ENCODE results near the gene FLRT2.

Gene FLRT2

GRCh38 chr14:85564841-85565527 lies 35.0 kb downstream of the FLRT2 start:
- no peak for DNase-seq (ENCODE audit: low read depth in 2 of 2)

GRCh38 chr14:85565862-85566296 lies 35.9 kb downstream of the FLRT2 start:
- no peak for DNase-seq (ENCODE audit: low read depth in 2 of 2)

- no peak for DNase-seq (ENCODE audit: low read depth in 2 of 2)
Observed at GRCh38 chr14:85566603-85567002, 36.7 kb downstream of the FLRT2 start.

- DNase-seq (ENCODE audit: low read depth in 2 of 2) = no peak
Observed at GRCh38 chr14:85572011-85572410, 42.1 kb downstream of the FLRT2 start.

GRCh38 chr14:85572845-85573244 lies 42.9 kb downstream of the FLRT2 start:
- no peak for DNase-seq (ENCODE audit: low read depth in 2 of 2)

GRCh38 chr14:85573406-85573805 lies 43.5 kb downstream of the FLRT2 start:
- DNase-seq (ENCODE audit: low read depth in 2 of 2) = no peak

- DNase-seq (ENCODE audit: low read depth in 2 of 2) = no peak
Observed at GRCh38 chr14:85574853-85575616, 45.1 kb downstream of the FLRT2 start.

- DNase-seq (ENCODE audit: low read depth in 2 of 2) = no peak
Observed at GRCh38 chr14:85575617-85575898, 45.6 kb downstream of the FLRT2 start.

GRCh38 chr14:85576218-85576617 lies 46.3 kb downstream of the FLRT2 start:
- no peak for DNase-seq (ENCODE audit: low read depth in 2 of 2)

- DNase-seq (ENCODE audit: low read depth in 2 of 2) = no peak
Observed at GRCh38 chr14:85576848-85577542, 47.1 kb downstream of the FLRT2 start.

GRCh38 chr14:85577543-85578114 lies 47.7 kb downstream of the FLRT2 start:
- DNase-seq (ENCODE audit: low read depth in 2 of 2) = no peak

GRCh38 chr14:85578357-85578756 lies 48.4 kb downstream of the FLRT2 start:
- DNase-seq (ENCODE audit: low read depth in 2 of 2) = no peak

GRCh38 chr14:85578930-85579329 lies 49.0 kb downstream of the FLRT2 start:
- no peak for DNase-seq (ENCODE audit: low read depth in 2 of 2)

- DNase-seq (ENCODE audit: low read depth in 2 of 2) = no peak
Observed at GRCh38 chr14:85579942-85580341, 50.0 kb downstream of the FLRT2 start.

- no peak for DNase-seq (ENCODE audit: low read depth in 2 of 2)
Observed at GRCh38 chr14:85580536-85581140, 50.7 kb downstream of the FLRT2 start.

GRCh38 chr14:85581691-85582090 lies 51.7 kb downstream of the FLRT2 start:
- no peak for DNase-seq (ENCODE audit: low read depth in 2 of 2)

GRCh38 chr14:85583380-85583779 lies 53.4 kb downstream of the FLRT2 start:
- DNase-seq (ENCODE audit: low read depth in 2 of 2) = no peak

- no peak for DNase-seq (ENCODE audit: low read depth in 2 of 2)
Observed at GRCh38 chr14:85584481-85584880, 54.5 kb downstream of the FLRT2 start.

- no peak for DNase-seq (ENCODE audit: low read depth in 2 of 2)
Observed at GRCh38 chr14:85587151-85587711, 57.3 kb downstream of the FLRT2 start.

GRCh38 chr14:85590784-85591183 lies 60.8 kb downstream of the FLRT2 start:
- no peak for DNase-seq (ENCODE audit: low read depth in 2 of 2)

GRCh38 chr14:85594217-85594616 lies 64.3 kb downstream of the FLRT2 start:
- no peak for DNase-seq (ENCODE audit: low read depth in 2 of 2)

GRCh38 chr14:85595981-85596380 lies 66.0 kb downstream of the FLRT2 start:
- no peak for DNase-seq (ENCODE audit: low read depth in 2 of 2)

Data from stimulated activated CD4-positive, alpha-beta T cell treated with anti-CD3 and anti-CD28 coated beads, Interleukin-1b, Interleukin-23, amount 100 ng/mL, for 1 hour (primary cell).